NCI-H748 (cell line): ENCODE measurements around the gene ADCY5.
"Not testable (repeated sequence)": the region's sequence is repeated elsewhere in the genome, so short reads cannot be mapped to it uniquely, and the experiment has no call there.

Experiments used
- DNase-seq: peaks from one replicate; lab custom pipeline; 2025; ENCODE audit not compliant: unreplicated experiment; lab: John Stamatoyannopoulos, UW

Gene ADCY5

GRCh38 chr3:123277106-123277505 is 171.8 kb downstream of the ADCY5 start:
- DNase-seq, result no peak

- no peak for DNase-seq
Observed at GRCh38 chr3:123276346-123277006, 172.4 kb downstream of the ADCY5 start.

- DNase-seq, result no peak
Observed at GRCh38 chr3:123275691-123276090, 173.2 kb downstream of the ADCY5 start.

- DNase-seq, result no peak
Observed at GRCh38 chr3:123272547-123272946, 176.3 kb downstream of the ADCY5 start.

GRCh38 chr3:123271466-123272159 is 177.3 kb downstream of the ADCY5 start:
- no peak for DNase-seq

GRCh38 chr3:123270818-123271217 is 178.1 kb downstream of the ADCY5 start:
- DNase-seq, result no peak

- DNase-seq, result no peak
Observed at GRCh38 chr3:123267821-123268220, 181.1 kb downstream of the ADCY5 start.

GRCh38 chr3:123263941-123264340 is 184.9 kb downstream of the ADCY5 start:
- DNase-seq, result no peak

- no peak for DNase-seq
Observed at GRCh38 chr3:123262868-123263267, 186.0 kb downstream of the ADCY5 start.

GRCh38 chr3:123262226-123262625 is 186.7 kb downstream of the ADCY5 start:
- DNase-seq, result no peak

- no peak for DNase-seq
Observed at GRCh38 chr3:123261666-123262065, 187.2 kb downstream of the ADCY5 start.

- DNase-seq, result peak; percentile 48
Observed at GRCh38 chr3:123258811-123259420, 190.0 kb downstream of the ADCY5 start.

- no peak for DNase-seq
Observed at GRCh38 chr3:123258359-123258758, 190.5 kb downstream of the ADCY5 start.

GRCh38 chr3:123256256-123256655 is 192.6 kb downstream of the ADCY5 start:
- DNase-seq, result no peak

GRCh38 chr3:123246866-123247265 is 202.0 kb downstream of the ADCY5 start:
- no peak for DNase-seq

GRCh38 chr3:123244128-123244527 is 204.8 kb downstream of the ADCY5 start:
- DNase-seq, result no peak

GRCh38 chr3:123239756-123240155 is 209.1 kb downstream of the ADCY5 start:
- no peak for DNase-seq

- not testable (repeated sequence) for DNase-seq
Observed at GRCh38 chr3:123239186-123239585, 209.7 kb downstream of the ADCY5 start.

- no peak for DNase-seq
Observed at GRCh38 chr3:123236902-123237301, 212.0 kb downstream of the ADCY5 start.
